Stimulated activated CD8-positive, alpha-beta memory T cell treated with anti-CD3 and anti-CD28 coated beads, Interleukin-2, amount 100 ng/mL, for 1 hour (primary cell): Measurements from ENCODE around the gene RPS6KA2.

Experiments
- DNase-seq, 2 donors: peaks; one replicate each; pipeline ENCODE4 v3.0.0-alpha.2; 2020; ENCODE audit warnings: low read depth in 2 of 2

The RPS6KA2 gene

GRCh38 chr6:166485651-166486535 lies 141.2 kb downstream of the RPS6KA2 start:
- no peak for DNase-seq

GRCh38 chr6:166484863-166485262 lies 142.2 kb downstream of the RPS6KA2 start:
- DNase-seq: no peak

DNA sequence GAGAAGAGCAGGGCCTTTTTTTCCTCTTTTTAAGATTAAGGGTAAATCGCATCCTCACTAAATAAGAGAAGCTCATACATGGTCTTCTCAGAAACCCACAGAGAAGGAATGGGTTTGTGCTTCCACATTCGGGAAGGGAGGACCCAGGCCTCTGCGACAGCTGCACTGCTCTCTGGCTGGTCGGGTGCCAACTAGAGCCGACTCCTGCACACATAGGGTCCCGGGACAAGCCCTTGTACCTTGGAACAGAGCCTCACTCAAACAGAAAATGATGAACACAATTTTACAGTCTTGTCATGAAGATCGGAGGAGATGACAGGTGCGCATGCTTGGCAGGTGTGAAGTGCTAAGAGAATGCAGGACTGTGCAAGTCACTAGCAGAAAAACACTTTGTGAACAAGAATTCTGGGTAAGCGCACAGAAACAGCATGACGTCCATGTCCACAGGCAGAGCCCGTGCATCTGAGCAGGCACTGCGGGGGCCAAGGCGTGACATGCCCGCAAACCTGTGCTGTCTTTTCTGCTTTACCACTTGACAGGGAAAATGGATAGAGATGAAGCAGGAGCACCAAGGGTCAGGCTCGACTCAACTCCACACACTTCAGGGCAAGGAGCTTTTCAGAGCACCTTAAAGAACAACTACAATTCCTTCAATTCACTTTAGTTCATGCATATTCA lies 143.3 kb downstream of the RPS6KA2 start:
- no peak for DNase-seq

- no peak for DNase-seq
Measured at GRCh38 chr6:166483026-166483425, 144.0 kb downstream of the RPS6KA2 start.

- DNase-seq: no peak
Measured at GRCh38 chr6:166478782-166479592, 148.1 kb downstream of the RPS6KA2 start.

- DNase-seq: no peak
Measured at GRCh38 chr6:166477647-166478365, 149.2 kb downstream of the RPS6KA2 start.

DNA sequence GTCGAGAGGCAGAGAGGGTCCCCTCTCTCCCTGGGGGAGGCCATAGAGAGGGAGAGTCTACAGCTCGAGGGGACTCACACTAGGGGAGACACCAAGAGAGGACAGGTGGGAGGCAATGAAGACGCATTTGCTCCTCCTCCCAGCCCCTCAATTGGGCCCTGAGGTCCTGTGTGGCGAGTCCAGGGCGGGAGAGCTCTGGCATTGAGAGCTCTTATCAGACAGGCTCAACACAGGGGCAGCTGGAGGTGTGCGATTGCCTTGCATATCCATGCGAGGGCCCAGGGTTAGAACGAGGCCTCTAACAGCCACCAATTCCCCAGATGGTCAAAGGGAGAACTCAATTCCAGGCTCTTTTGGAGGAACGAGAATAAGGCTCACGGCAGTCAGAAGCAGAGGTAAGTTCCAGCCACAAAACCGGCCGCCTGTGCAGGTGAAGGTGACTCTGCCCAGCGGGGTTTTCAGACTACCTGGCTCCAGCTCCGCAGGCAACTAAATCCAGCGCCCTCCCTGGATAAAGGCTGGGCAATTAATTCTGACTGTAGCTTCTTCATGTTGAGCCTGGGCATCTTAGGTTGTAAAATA lies 150.3 kb downstream of the RPS6KA2 start:
- no peak for DNase-seq

DNA sequence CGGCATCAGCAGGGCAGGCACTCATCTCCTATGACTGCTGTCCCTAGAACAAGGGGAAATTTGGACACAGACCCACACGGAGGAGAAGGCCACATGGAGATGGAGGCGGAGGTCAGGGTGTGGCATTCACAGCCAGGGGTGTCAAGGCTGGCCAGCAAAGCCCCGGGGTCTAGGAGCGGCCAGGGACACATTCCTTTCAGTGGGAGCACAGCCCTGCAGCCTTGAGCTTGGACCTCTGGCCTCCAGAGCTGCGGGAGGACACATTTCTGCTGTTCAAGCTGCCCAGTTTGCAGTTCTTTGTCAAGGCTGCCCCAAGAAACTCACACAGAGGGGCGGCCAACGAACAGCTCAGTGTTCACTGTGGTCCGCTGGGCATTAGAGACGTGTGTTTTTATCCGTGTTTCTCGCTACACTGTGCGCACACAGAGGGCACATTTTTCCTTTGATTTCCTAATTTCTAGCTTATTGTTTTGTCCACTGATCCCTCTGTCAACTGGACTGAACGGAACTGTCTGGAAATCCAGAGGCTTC lies 150.9 kb downstream of the RPS6KA2 start:
- DNase-seq: no peak

- DNase-seq: no peak
Measured at GRCh38 chr6:166474721-166475565, 152.1 kb downstream of the RPS6KA2 start.

DNA sequence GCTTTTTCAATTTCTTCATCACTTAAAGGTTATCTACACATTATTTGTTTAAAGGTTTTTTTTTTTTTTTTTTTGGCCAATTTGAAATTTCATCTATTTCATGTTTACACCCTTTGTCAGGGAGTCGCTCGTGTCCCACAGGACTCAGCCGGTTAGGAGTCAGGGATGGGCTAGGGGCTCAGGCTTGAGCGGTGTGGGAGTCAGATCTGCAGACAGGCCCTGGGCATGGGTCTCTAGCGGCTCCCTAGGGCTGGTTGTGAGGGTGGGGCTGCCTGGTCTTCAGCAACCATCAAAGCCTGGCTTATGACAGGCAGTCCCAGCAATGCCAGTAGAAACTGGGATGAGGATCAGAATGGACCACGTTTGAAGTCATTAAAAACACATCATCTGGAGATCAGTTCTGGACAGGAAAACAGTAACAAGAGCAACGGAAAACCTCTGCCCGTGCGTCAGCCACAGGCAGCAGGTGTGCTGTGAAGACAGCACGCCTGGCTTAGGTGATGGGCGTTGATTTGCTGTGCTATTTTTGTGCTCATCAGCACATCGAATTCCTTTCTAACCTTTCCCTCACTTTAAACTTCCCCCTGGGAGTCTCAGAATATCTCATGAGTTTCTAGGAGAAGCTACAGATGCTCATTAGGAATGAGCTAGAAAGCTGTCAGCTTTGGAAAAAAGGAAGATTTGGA lies 153.0 kb downstream of the RPS6KA2 start:
- no peak for DNase-seq

DNA sequence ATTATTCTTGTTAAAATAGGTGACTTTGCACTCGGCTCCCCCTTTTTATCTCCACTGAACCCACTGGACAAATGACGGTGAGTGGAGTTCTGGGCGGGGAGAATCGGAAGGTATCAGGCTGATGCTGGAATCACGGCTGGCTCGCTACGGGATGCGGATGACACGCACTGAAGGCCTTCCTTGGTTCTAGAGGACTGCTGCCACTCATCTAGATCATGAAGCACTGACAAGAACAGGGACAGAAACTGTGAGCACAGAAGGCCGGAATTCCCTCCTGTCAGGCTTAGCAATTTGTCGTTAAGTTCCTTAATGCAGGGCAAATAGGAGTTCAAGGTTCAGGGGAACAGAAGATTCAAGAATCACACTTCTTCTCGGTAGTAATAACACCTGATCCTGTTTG lies 154.4 kb downstream of the RPS6KA2 start:
- no peak for DNase-seq

DNA sequence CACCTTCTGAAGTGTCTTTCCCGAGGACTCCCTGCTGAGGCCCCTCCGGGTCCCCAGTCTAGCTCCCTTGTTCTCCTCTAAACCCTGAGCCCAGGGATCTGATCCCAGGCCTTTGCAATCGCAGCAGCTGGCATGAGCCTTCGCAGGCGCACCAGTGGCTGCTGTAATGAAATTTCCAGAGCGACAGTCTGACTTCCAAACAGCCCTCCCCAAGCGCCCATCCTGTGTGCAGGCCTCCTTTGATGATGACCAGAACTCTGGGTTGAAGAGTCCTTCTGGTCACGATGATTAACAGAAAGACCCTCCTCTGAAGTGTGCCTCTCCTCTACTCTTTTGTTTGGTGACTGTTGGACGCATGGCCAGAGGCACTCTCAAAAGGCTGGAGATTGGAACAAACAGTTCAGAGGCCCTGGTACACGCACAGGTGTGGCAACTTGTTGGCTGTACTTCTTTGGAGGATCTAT lies 155.2 kb downstream of the RPS6KA2 start:
- no peak for DNase-seq

DNA sequence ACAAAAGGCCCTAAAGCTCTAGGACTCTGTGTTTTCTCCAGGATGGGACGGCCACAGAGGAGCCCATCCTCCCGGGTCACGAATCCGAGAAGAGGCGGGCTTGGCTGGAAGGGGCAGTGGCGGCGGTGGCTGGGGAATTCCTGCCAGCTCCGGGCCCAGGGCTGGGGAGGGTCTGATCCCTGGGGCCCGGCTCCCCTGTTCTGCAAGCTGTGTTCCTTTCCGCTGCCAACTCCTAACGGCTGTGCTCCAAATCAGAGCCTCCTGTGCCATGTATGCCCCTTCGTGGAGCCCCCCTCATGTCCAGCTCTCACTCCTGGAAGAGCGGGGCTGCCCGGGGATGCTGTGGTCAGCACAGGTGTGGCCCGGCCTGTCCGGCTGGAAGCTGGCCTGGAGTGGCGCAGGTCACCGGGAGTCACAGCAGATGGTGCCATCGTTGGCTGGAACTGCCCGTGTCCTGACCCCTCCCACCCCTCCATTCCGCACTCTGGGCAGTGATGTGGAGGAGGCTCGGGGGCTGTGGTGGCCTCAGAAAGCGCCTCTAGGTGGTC lies 156.1 kb downstream of the RPS6KA2 start:
- DNase-seq: no peak

GRCh38 chr6:166470029-166470862 lies 156.8 kb downstream of the RPS6KA2 start:
- no peak for DNase-seq

DNA sequence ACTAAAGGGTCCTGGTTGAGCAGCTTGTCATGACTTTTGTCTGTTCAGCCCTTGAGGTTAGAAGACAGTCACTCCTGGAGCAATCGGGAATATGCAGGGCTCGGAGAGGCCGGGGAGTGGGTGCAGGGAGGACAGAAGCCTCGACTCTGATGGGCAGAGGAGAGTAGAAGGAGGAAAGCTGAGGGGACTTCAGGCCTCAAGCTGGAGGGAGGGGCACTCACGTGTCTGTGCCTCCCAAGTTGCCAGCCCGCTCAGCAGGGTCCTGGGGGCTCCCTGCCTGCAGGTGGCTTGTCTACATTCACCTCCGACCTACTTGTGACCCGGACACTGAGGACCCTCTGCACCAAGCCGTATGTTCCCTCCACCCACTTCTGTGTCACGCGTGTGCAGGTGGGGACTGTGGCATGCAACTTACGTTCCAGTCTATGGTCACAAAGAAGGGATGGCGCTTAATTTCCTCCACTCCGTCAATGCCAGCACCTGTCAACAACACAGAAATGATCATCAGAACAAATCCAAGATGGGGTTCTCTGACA lies 157.6 kb downstream of the RPS6KA2 start:
- DNase-seq: no peak

GRCh38 chr6:166467436-166468000 lies 159.5 kb downstream of the RPS6KA2 start:
- DNase-seq: no peak
